ENCODE results near the gene IKBIP. TPM values are rescaled to one million over a fixed set of nuclear protein-coding genes. Genes with fewer than 3 reads are reported as not detected.
"Not testable (repeated sequence)": the region's sequence is repeated elsewhere in the genome, so short reads cannot be mapped to it uniquely, and the experiment has no call there.

Gene IKBIP
- total RNA-seq, 1 donor from 2014 or later: 19.6 TPM

DNA sequence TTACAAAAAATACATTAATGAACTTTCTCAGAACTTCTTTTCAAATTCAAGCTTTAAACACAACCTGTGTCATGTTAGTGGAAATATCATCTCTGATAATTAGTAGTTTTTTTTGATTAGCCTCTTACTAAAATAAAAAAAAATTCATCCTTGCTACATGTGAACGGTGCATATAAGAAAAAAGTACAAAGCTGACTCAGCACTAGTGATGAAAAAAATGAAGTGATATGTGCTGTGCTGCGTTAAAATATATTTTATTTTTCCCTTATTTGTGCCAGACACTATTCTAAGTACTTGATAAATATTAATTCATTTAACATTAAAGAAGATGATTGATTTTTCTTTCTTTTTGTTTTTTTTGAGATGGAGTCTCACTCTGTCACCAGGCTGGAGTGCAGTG is 7.5 kb downstream of the IKBIP start:
- no peak for DNase-seq (ENCODE audit: low read depth in 2 of 2)

DNA sequence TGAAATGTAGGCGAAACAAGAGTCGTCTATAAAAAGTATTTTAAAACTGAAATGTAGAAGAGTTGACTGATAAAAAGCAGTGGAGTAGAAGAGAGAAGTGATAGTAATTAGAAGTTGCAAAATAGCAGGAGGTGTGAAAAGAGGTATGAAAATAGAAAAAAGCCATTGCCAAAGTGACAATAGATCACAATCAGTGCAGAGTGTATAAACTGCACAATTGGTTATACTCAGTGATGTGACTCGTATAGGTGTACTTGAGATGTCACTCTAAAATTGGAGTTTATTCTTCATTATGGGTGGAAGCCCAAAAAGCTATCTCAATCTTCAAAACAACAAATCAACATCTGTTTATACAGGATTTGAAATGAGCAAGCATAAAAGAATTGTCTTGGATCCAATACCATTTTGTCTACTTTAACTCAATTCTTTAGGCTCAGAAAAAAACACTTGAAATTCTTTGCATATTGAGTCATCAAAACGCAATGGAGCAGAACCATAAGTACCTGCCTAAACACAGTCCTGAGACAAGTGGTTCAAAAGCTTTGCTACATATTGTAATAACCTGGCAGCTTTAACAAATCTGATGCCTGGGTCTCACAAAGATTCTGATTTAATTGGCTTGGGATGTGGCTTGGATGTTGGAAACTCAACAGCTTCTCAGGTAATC is 8.8 kb downstream of the IKBIP start:
- peak; percentile 22 to 67 for DNase-seq (ENCODE audit: low read depth in 2 of 2)

DNA sequence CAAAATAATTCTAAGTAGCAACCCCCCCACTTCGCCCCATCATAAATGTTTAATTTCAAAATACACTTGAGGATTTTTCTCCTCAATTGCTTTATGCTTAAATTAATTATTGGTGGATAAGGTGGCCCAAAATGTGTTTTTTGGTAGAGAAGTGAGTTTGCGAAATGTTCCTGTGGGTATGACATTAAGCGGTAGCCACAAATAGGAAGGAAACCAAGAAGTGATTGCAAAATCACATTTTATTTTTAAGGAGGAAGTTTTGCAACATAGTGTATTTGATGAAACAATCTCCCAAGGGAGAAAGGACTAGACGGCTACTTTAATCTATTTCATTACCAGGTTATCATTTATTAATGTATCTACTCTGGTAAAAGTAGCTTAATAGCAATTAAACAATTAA is 25.6 kb downstream of the IKBIP start:
- DNase-seq (ENCODE audit: low read depth in 2 of 2): no peak

DNA sequence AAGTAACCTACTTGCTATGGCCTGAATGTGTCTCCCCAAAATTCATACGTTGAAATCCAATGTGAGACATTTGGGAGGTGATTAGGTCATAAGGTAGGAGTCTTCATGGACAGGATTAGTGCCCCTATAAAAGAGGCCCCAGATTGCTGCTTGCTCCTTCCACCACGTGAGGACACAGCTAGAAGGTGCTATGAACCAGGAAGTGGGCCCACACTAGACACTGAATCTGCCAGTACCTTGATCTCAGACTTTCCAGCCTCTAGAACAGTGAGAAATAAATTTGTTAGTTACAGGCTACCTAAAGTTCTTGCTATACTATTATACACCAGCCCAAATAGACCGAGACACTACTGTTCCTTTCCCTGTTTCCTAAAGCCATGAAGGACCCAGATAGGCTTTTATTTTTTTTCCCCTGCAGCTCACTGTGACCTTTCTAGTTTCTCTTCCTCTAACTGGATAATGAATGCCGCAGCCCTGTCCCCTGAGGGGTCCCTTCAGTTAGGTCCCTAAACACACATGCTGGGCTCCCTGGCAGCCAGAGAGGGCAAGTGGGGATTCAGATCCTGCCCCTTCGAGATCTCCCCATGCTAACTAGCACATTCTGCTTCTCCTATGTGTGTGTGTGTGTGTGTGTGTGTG is 31.8 kb downstream of the IKBIP start:
- no peak for DNase-seq (ENCODE audit: low read depth in 2 of 2)

DNA sequence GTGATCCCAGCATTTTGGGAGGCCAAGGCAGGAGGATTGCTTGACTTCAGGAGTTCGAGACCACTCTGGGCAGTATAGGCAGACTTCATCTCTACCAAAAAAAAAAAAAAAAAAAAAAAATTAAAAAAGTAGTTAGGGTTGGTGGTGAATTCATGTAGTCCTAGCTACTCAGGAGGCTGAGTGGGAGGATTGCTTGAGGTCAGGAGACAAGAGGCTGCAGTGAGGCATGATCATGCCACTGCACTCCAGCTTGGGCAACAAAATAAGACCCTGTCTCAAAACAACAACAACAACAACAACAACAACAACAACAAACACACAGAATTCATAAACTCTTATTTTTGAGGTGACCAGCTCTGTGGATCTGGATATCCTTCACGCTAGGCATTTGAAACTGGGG is 34.0 kb downstream of the IKBIP start:
- DNase-seq (ENCODE audit: low read depth in 2 of 2): no peak

DNA sequence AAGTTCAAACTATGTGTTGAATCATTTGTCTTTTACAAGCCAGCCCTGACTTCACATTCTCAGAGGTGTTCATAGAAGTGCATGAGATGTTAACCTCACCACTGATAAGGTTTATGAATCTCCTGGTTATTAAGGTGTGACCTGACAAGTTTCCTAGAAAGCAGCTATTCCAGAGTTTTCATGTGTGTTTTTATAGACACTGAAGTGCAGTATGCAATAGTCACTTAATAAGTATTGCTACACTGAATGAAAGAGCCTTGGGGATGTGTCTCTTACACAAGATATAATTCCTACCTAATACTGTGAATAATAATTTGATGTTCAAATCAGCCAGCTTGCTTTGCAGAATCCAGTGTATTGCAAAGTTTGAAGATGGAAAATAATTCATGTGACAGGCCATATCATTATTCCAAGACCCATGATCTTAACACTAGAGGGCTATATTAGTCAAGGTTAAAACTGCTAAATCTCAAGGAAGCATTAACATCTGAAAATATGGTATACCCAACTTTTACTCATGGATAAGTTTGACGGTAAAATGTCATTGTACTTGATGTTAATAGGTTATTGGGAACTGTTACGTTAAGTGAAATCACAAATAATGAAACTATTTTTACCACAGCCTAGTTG is 38.1 kb downstream of the IKBIP start:
- DNase-seq (ENCODE audit: low read depth in 2 of 2): peak in 1 of 2 donors; percentile 17

DNA sequence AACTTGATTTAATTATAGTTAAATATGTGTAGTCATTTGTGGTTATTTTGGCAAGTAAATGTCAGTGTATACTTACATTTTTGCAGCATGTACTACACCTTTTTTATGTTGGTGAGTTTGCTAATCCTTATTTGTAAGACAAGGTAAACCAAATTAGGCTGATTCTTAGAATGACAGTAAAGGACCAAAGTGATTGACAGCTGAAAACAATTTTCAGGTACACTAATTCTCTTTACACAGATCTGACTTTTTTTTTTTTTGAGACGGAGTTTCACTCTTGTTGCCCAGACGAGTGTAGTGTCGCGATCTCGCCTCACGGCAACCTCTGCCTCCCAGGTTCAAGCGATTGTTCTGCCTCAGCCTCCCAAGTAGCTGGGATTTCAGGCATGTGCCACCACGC is 42.7 kb downstream of the IKBIP start:
- DNase-seq (ENCODE audit: low read depth in 2 of 2): no peak

DNA sequence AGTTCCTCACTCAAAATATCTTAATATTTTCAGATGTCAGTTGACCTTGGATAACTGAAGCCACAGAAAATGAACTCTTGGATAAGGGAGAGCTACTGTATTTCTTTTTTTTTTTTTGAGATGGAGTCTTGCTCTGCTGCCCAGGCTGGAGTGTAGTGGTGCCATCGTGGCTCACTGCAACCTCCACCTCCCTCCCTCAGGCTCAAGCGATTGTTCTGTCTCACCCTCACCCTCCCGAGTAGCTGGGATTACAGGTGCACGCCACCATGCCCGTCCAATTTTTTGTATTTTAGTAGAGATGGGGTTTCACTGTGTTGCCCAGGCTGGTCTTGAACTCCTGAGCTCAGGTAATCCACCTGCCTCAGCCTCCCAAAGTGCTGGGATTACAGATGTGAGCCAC is 47.3 kb downstream of the IKBIP start:
- not testable (repeated sequence) for DNase-seq (ENCODE audit: low read depth in 2 of 2)

DNA sequence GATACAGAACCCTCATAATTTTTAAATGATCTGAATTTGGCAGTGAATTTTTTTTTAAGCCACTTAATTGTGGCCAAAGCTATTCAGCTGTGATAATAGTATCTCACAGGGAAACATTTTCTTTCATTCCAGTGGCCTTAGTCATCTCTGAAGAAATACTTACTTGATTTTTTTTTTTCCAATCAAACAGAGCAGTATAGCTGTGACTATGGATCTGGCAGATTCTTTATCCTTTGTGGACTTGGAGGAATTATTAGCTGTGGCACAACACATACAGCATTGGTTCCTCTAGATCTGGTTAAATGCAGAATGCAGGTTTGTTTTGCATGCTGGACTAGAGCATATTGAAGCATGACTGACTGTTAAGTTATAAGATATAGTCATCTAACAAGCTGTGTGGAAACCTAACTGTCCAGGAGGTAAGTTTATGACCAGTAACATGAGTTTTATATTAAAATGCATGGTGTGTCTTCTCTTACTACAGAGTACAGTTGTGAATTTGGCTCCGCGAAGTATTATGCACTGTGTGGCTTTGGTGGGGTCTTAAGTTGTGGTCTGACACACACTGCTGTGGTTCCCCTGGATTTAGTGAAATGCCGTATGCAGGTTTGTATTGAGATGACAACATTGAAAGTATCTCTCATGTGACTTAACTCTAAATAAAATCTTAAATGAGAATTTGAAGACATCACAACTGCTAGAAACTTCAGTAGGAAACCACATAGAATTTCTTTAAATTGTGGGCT is 49.2 kb downstream of the IKBIP start:
- peak; percentile 12 to 65 for DNase-seq (ENCODE audit: low read depth in 2 of 2)

DNA sequence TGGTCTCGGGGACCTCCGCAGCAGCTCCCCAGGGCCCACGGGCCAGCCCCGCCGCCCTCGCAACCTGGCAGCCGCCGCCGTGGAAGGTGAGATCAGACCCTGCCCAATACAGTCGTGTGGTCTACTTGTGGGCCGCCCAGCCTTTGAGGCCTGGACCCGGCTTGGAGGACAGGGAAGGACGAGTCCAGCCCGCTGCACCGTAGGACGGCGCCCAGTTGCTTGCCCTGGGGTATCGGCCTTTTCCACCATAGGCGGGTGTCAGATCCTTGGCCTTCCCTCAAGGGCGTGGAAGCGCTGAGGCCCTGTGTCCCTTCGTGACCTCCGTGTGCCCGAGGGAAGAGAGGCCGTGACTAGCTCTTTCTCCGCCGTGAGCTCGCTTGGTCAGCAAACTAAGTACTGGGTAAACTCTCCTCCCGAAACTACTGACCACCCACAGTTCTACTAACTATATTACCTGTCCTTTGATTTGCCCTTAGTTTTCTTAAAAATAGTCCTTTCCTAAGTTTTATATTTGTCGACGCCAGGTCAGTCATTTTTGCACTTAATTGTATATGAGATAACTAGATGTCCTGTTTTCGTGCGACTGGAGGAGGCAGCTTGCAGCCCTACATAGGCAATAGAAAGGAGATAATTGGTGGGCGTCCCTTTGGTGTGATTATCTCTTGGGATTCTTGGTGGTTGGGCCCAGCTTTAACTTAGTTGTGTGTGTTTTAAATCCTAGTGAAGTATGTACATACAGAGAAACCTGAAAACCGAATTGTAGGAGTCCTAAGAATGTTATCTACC is 50.3 kb downstream of the IKBIP start:
- peak; percentile 32 to 45 for DNase-seq (ENCODE audit: low read depth in 2 of 2)

DNA sequence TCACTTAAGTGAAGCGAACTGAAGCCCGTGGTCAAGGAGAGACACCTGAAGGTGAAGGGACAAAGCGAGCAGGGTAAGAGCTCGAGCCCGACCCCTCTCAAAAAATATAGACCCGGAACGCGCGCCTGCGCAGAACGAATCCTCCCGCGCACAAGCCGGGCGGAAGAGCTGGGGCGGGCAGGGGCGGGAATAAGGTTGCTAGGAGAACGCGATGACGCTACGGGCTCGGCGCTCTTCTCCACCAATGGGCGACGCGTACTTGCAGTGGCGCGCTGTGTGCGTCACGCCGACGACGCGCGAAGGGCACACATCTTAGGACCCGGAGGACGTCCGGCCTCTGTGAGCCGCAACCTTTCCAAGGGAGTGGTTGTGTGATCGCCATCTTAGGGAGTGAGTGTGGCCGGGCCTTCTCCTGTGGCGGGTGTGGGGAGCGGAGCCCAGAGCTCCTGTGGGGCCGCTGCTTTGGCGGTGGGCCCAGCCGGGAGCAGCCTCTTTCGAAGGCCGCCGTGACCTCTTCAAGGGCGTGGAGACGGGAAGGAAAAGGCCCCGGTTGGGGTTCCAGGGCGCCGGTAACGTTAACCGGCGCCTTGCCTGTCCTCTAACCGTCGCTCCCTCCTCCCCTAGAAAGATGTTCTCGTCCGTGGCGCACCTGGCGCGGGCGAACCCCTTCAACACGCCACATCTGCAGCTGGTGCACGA is 51.1 kb downstream of the IKBIP start, which contains the start of gene SLC25A3:
Gene SLC25A3 (plus strand): TSS at position 336 of the 699 bp plus-strand sequence. CDS start 293 bp downstream, at position 629.
- DNase-seq (ENCODE audit: low read depth in 2 of 2): peak; percentile 99 to 100

DNA sequence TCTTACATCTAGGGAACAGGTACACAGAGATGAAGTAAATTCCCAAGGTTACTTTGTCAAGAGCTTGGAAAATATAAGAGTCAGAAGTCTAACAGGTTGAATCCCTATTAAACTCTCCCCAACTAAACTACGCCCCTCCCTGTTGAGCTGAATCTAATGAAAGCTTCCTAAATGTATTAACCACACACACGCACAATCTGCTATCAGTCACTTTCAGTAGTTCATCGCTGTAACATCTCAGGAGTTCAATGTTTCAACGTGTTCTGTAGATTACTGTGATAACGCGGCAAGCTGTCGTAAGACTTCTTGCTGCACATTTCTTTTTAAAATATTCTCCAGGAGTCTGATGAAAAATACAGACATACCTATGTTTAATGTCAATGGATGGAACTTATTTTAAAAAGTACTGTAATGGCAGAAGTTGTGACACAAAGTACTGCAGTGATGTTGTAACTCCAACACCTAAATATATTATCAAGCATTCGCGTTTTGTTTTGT is 51.7 kb downstream of the IKBIP start:
- peak in 1 of 2 donors; percentile 40 for DNase-seq (ENCODE audit: low read depth in 2 of 2)

DNA sequence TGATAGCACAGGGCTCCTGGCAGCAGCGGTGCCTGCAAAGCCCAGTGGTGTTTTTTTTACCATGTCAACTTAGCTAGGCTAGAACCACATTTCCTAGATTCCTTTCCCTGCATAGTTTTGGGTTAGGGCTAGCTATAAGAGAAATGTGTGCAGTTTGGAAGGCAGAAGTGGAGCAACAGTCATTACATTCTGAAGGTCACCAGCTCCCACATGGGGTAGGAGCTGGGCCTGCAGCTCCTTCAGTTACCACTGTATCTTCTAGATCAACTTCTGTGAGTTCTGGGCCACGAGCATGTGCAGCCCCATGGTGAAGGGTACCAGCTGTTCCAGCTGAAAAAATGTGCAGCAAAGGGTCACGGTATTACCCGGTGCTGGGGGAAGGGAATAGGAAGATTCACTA is 53.4 kb downstream of the IKBIP start:
- DNase-seq (ENCODE audit: low read depth in 2 of 2): no peak

DNA sequence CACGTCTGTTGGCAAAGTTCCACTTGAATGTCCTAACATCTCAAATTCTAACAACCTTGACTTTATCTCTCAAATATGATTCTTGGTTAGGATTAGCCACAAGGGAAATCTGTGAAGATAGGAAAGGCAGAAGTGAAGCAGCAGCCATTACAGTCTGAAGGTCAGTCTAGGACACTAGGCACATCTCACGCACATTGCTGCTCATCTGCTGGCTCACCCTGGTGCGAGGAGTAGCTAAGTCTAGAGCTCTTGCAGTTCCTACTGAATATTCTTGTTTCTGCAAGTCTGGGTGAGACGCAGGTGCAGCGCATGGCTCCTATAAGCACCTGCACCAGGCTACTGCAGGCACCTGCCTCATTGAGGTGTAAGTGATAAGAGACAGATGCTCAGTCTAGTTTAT is 57.5 kb downstream of the IKBIP start:
- no peak for DNase-seq (ENCODE audit: low read depth in 2 of 2)

DNA sequence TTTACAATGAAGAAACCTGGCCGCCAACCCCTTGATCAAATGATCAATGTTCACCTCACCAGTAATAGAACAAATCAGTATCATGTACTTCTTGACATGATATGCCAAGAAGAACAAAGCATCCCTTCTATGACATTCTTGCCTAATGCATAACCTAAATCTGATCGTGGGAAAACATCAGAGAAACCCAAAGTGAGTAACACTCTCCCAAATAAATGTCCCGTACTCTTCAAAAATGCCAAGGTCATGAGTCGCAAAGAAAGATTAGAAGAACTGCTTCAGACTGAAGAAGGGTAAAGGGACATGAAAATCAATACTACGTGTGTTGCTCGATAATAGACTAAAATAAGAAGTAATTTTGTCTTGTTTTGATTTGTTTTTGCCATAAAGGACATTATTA is 62.5 kb downstream of the IKBIP start:
- DNase-seq (ENCODE audit: low read depth in 2 of 2): no peak

DNA sequence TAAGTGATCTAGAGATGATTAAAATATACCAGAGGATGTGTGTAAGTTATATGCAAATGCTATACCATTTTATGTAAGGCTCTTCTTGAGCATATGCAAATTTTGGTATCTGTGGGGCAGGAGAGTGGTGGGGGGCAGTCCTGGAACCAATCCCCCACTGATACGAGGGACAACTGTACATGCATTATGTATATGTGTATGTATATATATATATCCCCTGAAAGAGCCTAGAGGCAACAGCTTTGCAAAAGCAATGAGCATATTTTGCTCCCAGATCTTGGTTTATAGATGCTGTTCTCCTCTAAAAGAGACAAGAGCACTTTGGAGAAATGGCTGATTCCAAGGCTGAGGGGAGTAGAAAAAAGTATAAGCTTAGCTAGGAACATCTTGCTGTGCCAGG is 63.5 kb downstream of the IKBIP start:
- DNase-seq (ENCODE audit: low read depth in 2 of 2): no peak

DNA sequence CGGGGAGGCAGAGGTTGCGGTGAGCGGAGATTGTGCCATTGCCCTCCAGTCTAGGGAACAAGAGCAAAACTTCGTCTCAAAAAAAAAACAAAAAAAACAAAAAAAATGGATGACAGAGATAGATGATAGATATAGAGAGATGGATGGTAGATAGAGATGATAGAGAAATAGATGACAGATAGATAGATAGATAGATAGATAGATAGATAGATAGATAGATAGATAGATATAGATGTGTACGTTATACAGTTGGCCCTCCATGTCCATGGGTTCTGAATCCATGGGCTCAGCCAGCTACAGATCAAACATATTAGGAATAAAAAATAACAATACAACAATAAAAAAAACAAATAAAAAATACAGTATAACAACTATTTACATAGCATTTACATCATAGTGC is 63.9 kb downstream of the IKBIP start:
- no peak for DNase-seq (ENCODE audit: low read depth in 2 of 2)

DNA sequence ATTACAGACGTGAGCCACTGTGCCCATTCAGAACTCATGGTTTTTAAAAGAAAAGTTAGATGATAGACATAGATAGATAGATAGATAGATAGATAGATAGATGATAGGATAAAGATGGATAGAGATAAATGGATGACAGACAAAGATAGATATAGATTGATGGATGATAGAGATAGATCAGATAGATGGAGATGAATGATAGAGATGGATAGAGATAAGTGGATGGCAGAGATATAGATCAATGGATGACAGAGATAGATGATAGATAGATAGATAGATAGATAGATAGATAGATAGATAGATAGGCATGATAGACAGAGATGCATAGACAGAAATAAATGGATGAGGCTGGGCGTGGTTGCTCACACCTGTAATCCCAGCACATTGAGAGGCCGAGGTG is 64.8 kb downstream of the IKBIP start:
- no peak for DNase-seq (ENCODE audit: low read depth in 2 of 2)

DNA sequence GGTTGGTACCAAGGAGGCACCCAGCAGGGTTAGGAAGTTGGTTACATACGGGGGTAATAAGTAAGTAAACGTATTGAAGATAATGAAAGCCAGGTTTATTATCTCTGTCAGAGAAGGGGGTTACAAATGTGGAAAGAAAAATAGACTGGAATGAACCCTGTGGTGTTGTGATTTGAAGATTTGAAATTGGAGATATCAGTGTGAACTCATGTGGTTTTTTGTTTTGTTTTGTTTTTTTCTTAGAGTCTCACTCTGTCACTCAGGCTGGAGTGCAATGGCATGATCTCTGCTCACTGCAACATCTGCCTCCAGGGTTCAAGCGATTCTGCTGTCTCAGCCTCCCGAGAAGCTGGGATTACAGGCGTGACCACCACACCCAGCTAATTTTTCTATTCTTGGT is 65.2 kb downstream of the IKBIP start:
- DNase-seq (ENCODE audit: low read depth in 2 of 2): no peak

DNA sequence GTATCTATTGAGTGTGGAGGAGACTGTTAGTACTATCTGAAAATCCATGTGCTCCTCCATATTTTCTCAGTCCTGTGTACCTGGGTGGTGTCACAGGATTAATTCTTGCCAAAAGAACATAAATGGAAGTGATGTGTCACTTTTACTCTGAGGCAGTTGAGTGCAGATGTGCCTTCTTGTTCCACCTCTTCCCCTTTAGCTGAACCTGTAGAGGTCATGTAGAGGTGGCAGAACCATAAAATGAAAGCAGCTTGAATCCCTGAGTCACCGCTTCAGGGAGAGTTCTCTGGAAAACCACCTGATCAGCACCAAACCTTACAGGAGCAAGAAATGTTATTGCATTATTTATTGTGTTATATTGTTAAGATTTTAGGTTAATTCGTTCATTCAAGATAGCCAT is 65.8 kb downstream of the IKBIP start:
- DNase-seq (ENCODE audit: low read depth in 2 of 2): peak in 1 of 2 donors; percentile 27

DNA sequence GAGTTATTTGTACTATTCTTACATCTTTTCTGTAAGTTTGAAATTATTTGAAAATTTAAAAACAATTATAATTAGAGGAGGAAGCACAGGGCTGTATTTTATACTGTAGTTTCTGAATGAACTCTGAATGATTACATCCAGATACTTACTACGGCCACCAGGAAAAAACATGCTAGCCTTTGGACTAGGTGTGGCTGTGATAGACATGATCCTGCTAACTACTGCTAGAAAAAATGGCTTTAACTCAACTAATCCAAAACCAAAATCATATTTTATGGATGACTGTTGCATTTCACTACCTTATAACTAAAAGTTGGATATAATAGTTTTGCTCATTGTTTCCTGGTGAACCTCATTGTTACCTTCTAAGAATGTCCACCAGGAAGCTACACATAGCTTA is 66.2 kb downstream of the IKBIP start:
- DNase-seq (ENCODE audit: low read depth in 2 of 2): no peak
